GM23248 (cell line): ENCODE results near the gene AASDHPPT.

Source experiments
- EZH2 ChIP-seq: fragments of 200-600 bp; sonication (generic); IDR thresholded peaks from 2 replicates; pipeline ENCODE4 v1.6.1; 2018; ENCODE audit warnings: antibody characterized with exemption, mild to moderate bottlenecking; ENCODE audit not compliant: insufficient read depth, poor library complexity, severe bottlenecking
- EZH2phosphoT487 ChIP-seq: fragments of 200-600 bp; sonication (generic); IDR thresholded peaks from 2 replicates; pipeline ENCODE4 v1.6.1; 2018; ENCODE audit warnings: antibody characterized with exemption, moderate library complexity, mild to moderate bottlenecking, low read depth; ENCODE audit not compliant: insufficient read depth

DNA sequence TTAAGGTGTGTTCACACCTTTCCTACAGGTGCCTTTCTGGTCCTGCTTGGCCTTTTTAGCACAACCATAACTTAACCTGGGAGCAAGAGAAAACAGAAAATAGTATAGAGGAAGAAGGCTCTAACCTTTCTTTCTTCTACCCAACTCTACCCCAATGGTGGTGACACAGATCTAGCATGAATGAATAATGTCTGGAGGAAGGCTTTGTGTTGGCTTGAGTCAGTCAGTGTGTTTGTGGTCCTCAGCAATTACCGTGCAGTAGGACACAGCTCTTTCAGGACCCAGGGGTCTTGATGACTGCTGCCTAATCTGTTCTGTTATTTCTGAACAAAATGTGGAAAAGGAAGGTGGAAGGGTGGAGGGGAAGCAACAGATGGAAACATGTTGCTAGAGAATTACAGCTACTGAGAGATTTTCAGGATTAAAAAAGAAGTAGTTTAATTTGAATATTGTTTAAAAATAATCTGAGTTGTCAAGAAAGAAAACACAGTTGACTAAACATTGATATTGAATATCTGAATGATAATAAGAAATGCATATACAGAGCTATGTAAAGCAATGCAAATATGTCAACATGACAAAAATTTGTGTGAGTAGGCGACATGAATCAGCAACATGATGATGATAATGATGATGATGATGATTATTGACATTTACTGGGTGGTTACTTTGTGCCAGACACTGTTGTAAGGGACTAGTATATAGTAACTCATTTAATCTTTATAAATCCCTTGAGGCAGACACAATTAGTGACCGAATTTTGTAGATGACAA lies 55.3 kb downstream of the AASDHPPT start:
- TF ChIP-seq EZH2 (no peak), EZH2phosphoT487 (no peak)
